Liver (tissue), 9 donors: ENCODE data around the gene EXD3. TPM values are rescaled to one million over a fixed set of nuclear protein-coding genes. Genes with fewer than 3 reads are reported as not detected.
"Not testable (repeated sequence)": the region's sequence is repeated elsewhere in the genome, so short reads cannot be mapped to it uniquely, and the experiment has no call there.

Experiments
- DNase-seq: peaks from one replicate; pipeline ENCODE4 v3.0.0-alpha.2; 2017; ENCODE audit warnings: low spot score
- H3K27ac ChIP-seq, 2 donors: one replicate each; pipeline ENCODE4 v1.7.0; 2013; ENCODE audit warnings: inconsistent platforms in 2 of 2, low read length in 2 of 2, control low read depth in 1 of 2, low read depth in 1 of 2, mild to moderate bottlenecking in 1 of 2
- H3K27me3 ChIP-seq, 4 donors: one replicate each; pipeline versions ENCODE4 v1.6.1 to v1.7.0; 2013; ENCODE audit warnings: low read length in 3 of 4, inconsistent platforms in 1 of 4, mild to moderate bottlenecking in 1 of 4, moderate library complexity in 1 of 4; ENCODE audit not compliant: control insufficient read depth in 4 of 4, insufficient read depth in 4 of 4
- H3K36me3 ChIP-seq, 4 donors: one replicate each; pipeline versions ENCODE4 v1.6.1 to v1.7.0; 2013; ENCODE audit warnings: low read length in 3 of 4, mild to moderate bottlenecking in 3 of 4, low read depth in 1 of 4, moderate library complexity in 1 of 4; ENCODE audit not compliant: control insufficient read depth in 4 of 4, insufficient read depth in 3 of 4
- H3K4me1 ChIP-seq, 4 donors: one replicate each; pipeline versions ENCODE4 v1.6.1 to v1.7.0; 2013; ENCODE audit warnings: low read length in 3 of 4, mild to moderate bottlenecking in 3 of 4, moderate library complexity in 1 of 4; ENCODE audit not compliant: control insufficient read depth in 4 of 4, insufficient read depth in 4 of 4
- H3K4me3 ChIP-seq, 3 donors: one replicate each; pipeline versions ENCODE4 v1.6.1 to v1.7.0; 2013; ENCODE audit warnings: low read length in 3 of 3, control low read depth in 1 of 3, low read depth in 1 of 3, mild to moderate bottlenecking in 1 of 3
- H3K9ac ChIP-seq, 2 donors: one replicate each; pipeline ENCODE4 v1.7.0; 2013; ENCODE audit warnings: low read length in 2 of 2, mild to moderate bottlenecking in 2 of 2, moderate library complexity in 2 of 2, control low read depth in 1 of 2, low read depth in 1 of 2
- H3K9me3 ChIP-seq, 4 donors: one replicate each; pipeline versions ENCODE4 v1.6.1 to v1.7.0; 2013; ENCODE audit warnings: low read length in 3 of 4; ENCODE audit not compliant: control insufficient read depth in 4 of 4
- CTCF ChIP-seq: fragments of 150-350 bp; IDR thresholded peaks from 2 replicates; pipeline ENCODE4 v1.5.1; 2017; ENCODE audit warnings: improper control_type of control experiment, low read depth, low read length; ENCODE audit not compliant: missing input control
- FOXA2 ChIP-seq: IDR thresholded peaks from 2 replicates; pipeline ENCODE4 v1.6.1; 2016; ENCODE audit warnings: antibody characterized with exemption
- HNF4A ChIP-seq, 2 donors: conservative IDR thresholded peaks; 2 replicates each; pipeline ENCODE4 v1.6.1; 2016; ENCODE audit warnings: antibody characterized with exemption in 2 of 2, mild to moderate bottlenecking in 2 of 2
- HNF4G ChIP-seq: IDR thresholded peaks from 2 replicates; pipeline ENCODE4 v1.6.1; 2016; ENCODE audit warnings: antibody characterized with exemption
- MAX ChIP-seq: IDR thresholded peaks from 2 replicates; pipeline ENCODE4 v1.6.1; 2016; ENCODE audit warnings: antibody characterized with exemption
- NR2F2 ChIP-seq: IDR thresholded peaks from 2 replicates; pipeline ENCODE4 v1.6.1; 2016; ENCODE audit warnings: antibody characterized with exemption
- RAD21 ChIP-seq, 2 donors: IDR thresholded peaks; 2 replicates each; pipeline ENCODE4 v1.6.1; 2016; ENCODE audit warnings: antibody characterized with exemption in 2 of 2, mild to moderate bottlenecking in 2 of 2
- RXRA ChIP-seq, 2 donors: IDR thresholded peaks; 2 replicates each; pipeline ENCODE4 v1.6.1; 2017 to 2018; ENCODE audit warnings: antibody characterized with exemption in 2 of 2, mild to moderate bottlenecking in 1 of 2
- YY1 ChIP-seq: IDR thresholded peaks from 2 replicates; pipeline ENCODE4 v1.6.1; 2016; ENCODE audit warnings: antibody characterized with exemption, mild to moderate bottlenecking
- ZBTB33 ChIP-seq: IDR thresholded peaks from 2 replicates; pipeline ENCODE4 v1.6.1; 2016; ENCODE audit warnings: antibody characterized with exemption
- WGBS: extraction: QIAGEN DNeasy Blood & Tissue Kit; methylation state at CpG from one replicate; pipeline ENCODE4 v1.1.7; 2013; 5-methylcytosine and 5-hydroxymethylcytosine counted together
- polyA plus RNA-seq, 2 donors: library from polyadenylated mRNA; stranded (reverse) in 1 of 2; unstranded in 1 of 2; fragments of 200-250 nt in 1 of 2; fragments of >200 nt in 1 of 2; fragmentation: Nextera tagmentation in 1 of 2; extraction: Ambion mirVana in 1 of 2; gene quantifications; one replicate each; pipeline versions ENCODE4 v1.2.1 to v1.2.3, GENCODE V29; 2013 to 2015
- total RNA-seq, 2 donors: library from RNA; depleted of rRNA; stranded (reverse); fragments of >200 nt; gene quantifications; one replicate each; pipeline ENCODE4 v1.2.3, GENCODE V29; 2014
- donor health status: healthy.
- donor health status: healthy.
- donor health status: healthy.
- donor health status: healthy.
- donor health status: healthy.

The EXD3 gene
- total and polyA plus RNA-seq, 4 donors = 2.5 to 6.7 (median 3.7) TPM

- H3K4me1 ChIP-seq = peaks cover 2 to 15% (median 7%) of the 10 kb centered on the region in 4 donors
- TF ChIP-seq FOXA2 (no peak), HNF4A (conservative IDR thresholded peaks at IDR 0.05) (no peak), NR2F2 (no peak), YY1 (no peak), RXRA (IDR thresholded peaks at IDR 0.05) (no peak), ZBTB33 (no peak), HNF4G (no peak), MAX (no peak)
- no peaks in the 10 kb centered on the region for H3K27me3 ChIP-seq
- no peak overlapping the region for H3K27ac ChIP-seq
- no peak overlapping the region for H3K9ac ChIP-seq
- H3K36me3 ChIP-seq = peaks cover 9 to 16% (median 12%) of the 10 kb centered on the region in 4 donors
- WGBS = 90% methylated on average over 24 of the region's 24 CpGs
- DNase-seq = no peak
- H3K9me3 ChIP-seq = no peaks in the 10 kb centered on the region
- H3K4me3 ChIP-seq = no peak overlapping the region
Observed at GRCh38 chr9:137262909-137263285, 160.1 kb downstream of the EXD3 start.

- WGBS = 43% methylated on average over 15 of the region's 15 CpGs
- not testable (repeated sequence) for H3K27ac ChIP-seq, H3K27me3 ChIP-seq, H3K9ac ChIP-seq, DNase-seq, H3K4me3 ChIP-seq, H3K9me3 ChIP-seq
- peaks cover 2 to 11% (median 6%) of the 10 kb centered on the region in 4 donors for H3K4me1 ChIP-seq
- TF ChIP-seq RAD21 (IDR thresholded peaks at IDR 0.05) (peak in 1 of 2 donors; percentile 57), CTCF (peak; percentile 27)
- peaks cover 9 to 16% (median 12%) of the 10 kb centered on the region in 4 donors for H3K36me3 ChIP-seq
Observed at GRCh38 chr9:137262173-137262908, 160.6 kb downstream of the EXD3 start.

Other genes starting within 250 kb of the EXD3 start
- gene ANAPC2, start 234.6 kb downstream of the EXD3 start, total RNA-seq = 10 to 100 TPM; 19.4 to 32.6 TPM
- gene ANAPC2, start 234.6 kb downstream of the EXD3 start, polyA plus RNA-seq = 10 to 100 TPM in 1 of 2 donors, 1 to 10 TPM in 1; 9.3 to 19.9 TPM
- gene SSNA1, start 234.5 kb downstream of the EXD3 start, total RNA-seq = 10 to 100 TPM; 29.8 to 37.5 TPM
- gene SSNA1, start 234.5 kb downstream of the EXD3 start, polyA plus RNA-seq = 10 to 100 TPM; 43.1 to 44.2 TPM
- 10 to 100 TPM in 1 of 2 donors, 1 to 10 TPM in 1; 5.4 to 15.8 TPM for gene TPRN, start 222.4 kb downstream of the EXD3 start, total RNA-seq
- 10 to 100 TPM in 1 of 2 donors, 1 to 10 TPM in 1; 6.5 to 20.1 TPM for gene TPRN, start 222.4 kb downstream of the EXD3 start, polyA plus RNA-seq
- gene TMEM203, start 217.5 kb downstream of the EXD3 start, total RNA-seq = 10 to 100 TPM; 19.9 to 21.5 TPM
- 10 to 100 TPM; 21.4 to 27.5 TPM for gene TMEM203, start 217.5 kb downstream of the EXD3 start, polyA plus RNA-seq
- 1 to 10 TPM; 2.9 to 4.7 TPM for gene NDOR1, start 217.5 kb downstream of the EXD3 start, total RNA-seq
- gene NDOR1, start 217.5 kb downstream of the EXD3 start, polyA plus RNA-seq = 1 to 10 TPM; 2.5 to 3.5 TPM
- under 1 TPM; 0.28 to 0.59 TPM for gene RNF208, start 200.9 kb downstream of the EXD3 start, total RNA-seq
- 1 to 10 TPM; 4.6 to 7.1 TPM for gene RNF208, start 200.9 kb downstream of the EXD3 start, polyA plus RNA-seq
- gene CYSRT1, start 198.0 kb downstream of the EXD3 start, total RNA-seq = under 1 TPM; 0.14 to 0.25 TPM
- gene CYSRT1, start 198.0 kb downstream of the EXD3 start, polyA plus RNA-seq = under 1 TPM; 0.15 to 0.50 TPM
- gene RNF224, start 195.7 kb downstream of the EXD3 start, total RNA-seq = not detected
- not detected for gene RNF224, start 195.7 kb downstream of the EXD3 start, polyA plus RNA-seq
- gene SLC34A3, start 192.3 kb downstream of the EXD3 start, total RNA-seq = not detected
- gene SLC34A3, start 192.3 kb downstream of the EXD3 start, polyA plus RNA-seq = not detected
- gene TUBB4B, start 181.9 kb downstream of the EXD3 start, total RNA-seq = 100 to 1,000 TPM; 179 to 191 TPM
- gene TUBB4B, start 181.9 kb downstream of the EXD3 start, polyA plus RNA-seq = 100 to 1,000 TPM; 173 to 199 TPM
- not detected for gene STPG3, start 171.9 kb downstream of the EXD3 start, total RNA-seq
- not detected for gene STPG3, start 171.9 kb downstream of the EXD3 start, polyA plus RNA-seq
- 10 to 100 TPM; 16.5 to 19.7 TPM for gene NELFB, start 167.8 kb downstream of the EXD3 start, total RNA-seq
- gene NELFB, start 167.8 kb downstream of the EXD3 start, polyA plus RNA-seq = 10 to 100 TPM in 1 of 2 donors, 1 to 10 TPM in 1; 4.7 to 24.6 TPM
- 1 to 10 TPM; 5.0 to 5.1 TPM for gene TOR4A, start 145.4 kb downstream of the EXD3 start, total RNA-seq
- gene TOR4A, start 145.4 kb downstream of the EXD3 start, polyA plus RNA-seq = 1 to 10 TPM in 1 of 2 donors, under 1 TPM in 1; 0.35 to 3.6 TPM
- gene NRARP, start 120.9 kb downstream of the EXD3 start, total RNA-seq = 1 to 10 TPM in 1 of 2 donors, under 1 TPM in 1; 0.93 to 1.3 TPM
- gene NRARP, start 120.9 kb downstream of the EXD3 start, polyA plus RNA-seq = under 1 TPM in 1 of 2 donors, not detected in 1; 0.48 TPM
- 1 to 10 TPM; 1.3 to 2.4 TPM for gene NOXA1, start 231 bp upstream of the EXD3 start, total RNA-seq
- 1 to 10 TPM; 2.4 to 3.6 TPM for gene NOXA1, start 231 bp upstream of the EXD3 start, polyA plus RNA-seq
- 1 to 10 TPM; 1.6 to 4.7 TPM for gene ENTPD8, start 18.2 kb upstream of the EXD3 start, total RNA-seq
- 1 to 10 TPM; 5.1 to 6.2 TPM for gene ENTPD8, start 18.2 kb upstream of the EXD3 start, polyA plus RNA-seq
- 10 to 100 TPM in 1 of 2 donors, 1 to 10 TPM in 1; 1.7 to 12.9 TPM for gene NSMF, start 36.2 kb upstream of the EXD3 start, total RNA-seq
- 10 to 100 TPM in 1 of 2 donors, 1 to 10 TPM in 1; 4.6 to 13.5 TPM for gene NSMF, start 36.2 kb upstream of the EXD3 start, polyA plus RNA-seq
- gene PNPLA7, start 127.2 kb upstream of the EXD3 start, total RNA-seq = 1 to 10 TPM in 1 of 2 donors, under 1 TPM in 1; 0.75 to 6.5 TPM
- 1 to 10 TPM; 1.0 to 3.3 TPM for gene PNPLA7, start 127.2 kb upstream of the EXD3 start, polyA plus RNA-seq
- 10 to 100 TPM; 31.7 to 34.4 TPM for gene MRPL41, start 128.7 kb upstream of the EXD3 start, total RNA-seq
- gene MRPL41, start 128.7 kb upstream of the EXD3 start, polyA plus RNA-seq = 100 to 1,000 TPM in 1 of 2 donors, 10 to 100 TPM in 1; 64.3 to 120 TPM
- gene DPH7, start 155.8 kb upstream of the EXD3 start, total RNA-seq = 10 to 100 TPM in 1 of 2 donors, 1 to 10 TPM in 1; 9.4 to 18.9 TPM
- gene DPH7, start 155.8 kb upstream of the EXD3 start, polyA plus RNA-seq = 10 to 100 TPM in 1 of 2 donors, 1 to 10 TPM in 1; 7.9 to 15.1 TPM
- 1 to 10 TPM; 7.0 to 7.1 TPM for gene ZMYND19, start 167.3 kb upstream of the EXD3 start, total RNA-seq
- 1 to 10 TPM; 2.4 to 7.0 TPM for gene ZMYND19, start 167.3 kb upstream of the EXD3 start, polyA plus RNA-seq
- 10 to 100 TPM in 1 of 2 donors, 1 to 10 TPM in 1; 9.8 to 31.6 TPM for gene ARRDC1, start 182.5 kb upstream of the EXD3 start, total RNA-seq
- 10 to 100 TPM; 19.9 to 26.9 TPM for gene ARRDC1, start 182.5 kb upstream of the EXD3 start, polyA plus RNA-seq
- 10 to 100 TPM; 37.5 to 48.2 TPM for gene EHMT1, start 195.8 kb upstream of the EXD3 start, total RNA-seq
- gene EHMT1, start 195.8 kb upstream of the EXD3 start, polyA plus RNA-seq = 10 to 100 TPM; 16.1 to 17.1 TPM